Measurements from ENCODE around the gene RNGTT. TPM values are rescaled to one million over a fixed set of nuclear protein-coding genes. Genes with fewer than 3 reads are reported as not detected.

Gene RNGTT
- polyA plus RNA-seq, 1 donor (not counting 4 experiments of a cell fraction or from before 2014, with no cell fraction given) = 9.7 TPM

DNA sequence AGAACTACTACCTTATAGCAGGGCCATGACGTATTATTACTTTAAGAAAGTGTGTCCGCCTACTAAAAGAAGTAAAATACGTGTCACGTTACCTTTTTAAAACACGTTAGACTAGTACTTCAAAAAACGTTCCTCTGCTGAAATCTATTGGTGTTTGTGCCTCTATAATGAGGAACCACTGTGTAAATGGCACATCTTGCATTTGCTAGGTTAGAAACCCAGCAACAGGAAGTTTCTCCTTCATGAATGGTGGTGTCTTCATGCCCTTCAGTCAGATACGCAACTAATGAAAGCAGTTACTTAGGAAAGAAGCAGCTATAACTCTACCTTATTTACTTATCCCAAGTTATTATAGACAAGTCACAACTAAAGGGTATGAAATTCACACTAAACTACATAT lies 343.5 kb downstream of the RNGTT start:
- Histone ChIP-seq H3K27me3 (ENCODE audit: control insufficient read depth, extremely low read depth, insufficient read depth, low read length) (no peaks in the 10 kb centered on the region), H3K4me3 (ENCODE audit: control insufficient read depth in 2 of 3, extremely low read depth in 1 of 3, insufficient read depth in 2 of 3, low read depth in 1 of 3, low read length in 3 of 3) (no peak overlapping the region), H3K4me1 (ENCODE audit: control insufficient read depth, extremely low read depth, insufficient read depth, low read length) (no peaks in the 10 kb centered on the region), H3K9me3 (ENCODE audit: control insufficient read depth, low read depth, low read length) (no peaks in the 10 kb centered on the region), H3K79me2 (ENCODE audit: control insufficient read depth, insufficient read depth, low read length) (no peaks in the 10 kb centered on the region), H2AFZ (ENCODE audit: control insufficient read depth, low read length) (no peak overlapping the region), H3K36me3 (ENCODE audit: control insufficient read depth in 2 of 2, extremely low read depth in 1 of 2, insufficient read depth in 2 of 2, low read length in 2 of 2) (no peaks in the 10 kb centered on the region), H3K9ac (ENCODE audit: control insufficient read depth, extremely low read depth, insufficient read depth, low read length) (no peak overlapping the region), H3K4me2 (ENCODE audit: control insufficient read depth, extremely low read depth, insufficient read depth, low read depth, low read length) (no peak overlapping the region), H4K20me1 (ENCODE audit: control insufficient read depth, extremely low read depth, insufficient read depth, low read length) (no peaks in the 10 kb centered on the region), H3K27ac (ENCODE audit: control insufficient read depth, insufficient read depth, low read length) (no peak overlapping the region), H3K9me1 (ENCODE audit: control insufficient read depth, extremely low read depth, insufficient read depth, low read length) (no peaks in the 10 kb centered on the region)
- no peak for DNase-seq (ENCODE audit: low read depth, low spot score)
- dilution Hi-C loops (cut with MboI; ENCODE audit: extremely low pct_ligation_motif_present, low sequenced_read_pairs) = no loop called here
- TF ChIP-seq EZH2 (IDR thresholded peaks at IDR 0.05; ENCODE audit: low read length) (no peak), CTCF (optimal IDR thresholded peaks at IDR 0.05 in 1 of 3, IDR thresholded peaks at IDR 0.05 in 1 of 3, conservative IDR thresholded peaks at IDR 0.05 in 1 of 3; ENCODE audit: extremely low read depth in 1 of 3, insufficient read depth in 2 of 3, low read length in 3 of 3) (no peak)
- no peak for FAIRE-seq

- Histone ChIP-seq H3K4me3 (ENCODE audit: control insufficient read depth in 2 of 3, extremely low read depth in 1 of 3, insufficient read depth in 2 of 3, low read depth in 1 of 3, low read length in 3 of 3) (no peak overlapping the region), H3K27ac (ENCODE audit: control insufficient read depth, insufficient read depth, low read length) (no peak overlapping the region), H3K36me3 (ENCODE audit: control insufficient read depth in 2 of 2, extremely low read depth in 1 of 2, insufficient read depth in 2 of 2, low read length in 2 of 2) (peaks cover 0 to 1% of the 10 kb centered on the region in 2 experiments), H3K79me2 (ENCODE audit: control insufficient read depth, insufficient read depth, low read length) (no peaks in the 10 kb centered on the region), H3K4me1 (ENCODE audit: control insufficient read depth, extremely low read depth, insufficient read depth, low read length) (no peaks in the 10 kb centered on the region), H4K20me1 (ENCODE audit: control insufficient read depth, extremely low read depth, insufficient read depth, low read length) (no peaks in the 10 kb centered on the region), H2AFZ (ENCODE audit: control insufficient read depth, low read length) (no peak overlapping the region), H3K4me2 (ENCODE audit: control insufficient read depth, extremely low read depth, insufficient read depth, low read depth, low read length) (no peak overlapping the region), H3K27me3 (ENCODE audit: control insufficient read depth, extremely low read depth, insufficient read depth, low read length) (no peaks in the 10 kb centered on the region), H3K9me1 (ENCODE audit: control insufficient read depth, extremely low read depth, insufficient read depth, low read length) (no peaks in the 10 kb centered on the region), H3K9me3 (ENCODE audit: control insufficient read depth, low read depth, low read length) (no peaks in the 10 kb centered on the region), H3K9ac (ENCODE audit: control insufficient read depth, extremely low read depth, insufficient read depth, low read length) (no peak overlapping the region)
- dilution Hi-C loops (cut with MboI; ENCODE audit: extremely low pct_ligation_motif_present, low sequenced_read_pairs) = no loop called here
- FAIRE-seq (no peak), DNase-seq (ENCODE audit: low read depth, low spot score) (no peak)
- TF ChIP-seq EZH2 (IDR thresholded peaks at IDR 0.05; ENCODE audit: low read length) = no peak
Measured at GRCh38 chr6:88616380-88616779, 347.0 kb downstream of the RNGTT start.

- Histone ChIP-seq H3K36me3 (ENCODE audit: control insufficient read depth in 2 of 2, extremely low read depth in 1 of 2, insufficient read depth in 2 of 2, low read length in 2 of 2) (peaks cover 0 to 1% of the 10 kb centered on the region in 2 experiments), H4K20me1 (ENCODE audit: control insufficient read depth, extremely low read depth, insufficient read depth, low read length) (no peaks in the 10 kb centered on the region), H3K4me1 (ENCODE audit: control insufficient read depth, extremely low read depth, insufficient read depth, low read length) (no peaks in the 10 kb centered on the region), H3K9ac (ENCODE audit: control insufficient read depth, extremely low read depth, insufficient read depth, low read length) (no peak overlapping the region), H3K79me2 (ENCODE audit: control insufficient read depth, insufficient read depth, low read length) (no peaks in the 10 kb centered on the region), H2AFZ (ENCODE audit: control insufficient read depth, low read length) (no peak overlapping the region), H3K4me3 (ENCODE audit: control insufficient read depth in 2 of 3, extremely low read depth in 1 of 3, insufficient read depth in 2 of 3, low read depth in 1 of 3, low read length in 3 of 3) (no peak overlapping the region), H3K27ac (ENCODE audit: control insufficient read depth, insufficient read depth, low read length) (no peak overlapping the region), H3K27me3 (ENCODE audit: control insufficient read depth, extremely low read depth, insufficient read depth, low read length) (no peaks in the 10 kb centered on the region), H3K4me2 (ENCODE audit: control insufficient read depth, extremely low read depth, insufficient read depth, low read depth, low read length) (no peak overlapping the region), H3K9me3 (ENCODE audit: control insufficient read depth, low read depth, low read length) (no peaks in the 10 kb centered on the region), H3K9me1 (ENCODE audit: control insufficient read depth, extremely low read depth, insufficient read depth, low read length) (no peaks in the 10 kb centered on the region)
- FAIRE-seq = no peak
- TF ChIP-seq CTCF (optimal IDR thresholded peaks at IDR 0.05 in 1 of 3, IDR thresholded peaks at IDR 0.05 in 1 of 3, conservative IDR thresholded peaks at IDR 0.05 in 1 of 3; ENCODE audit: extremely low read depth in 1 of 3, insufficient read depth in 2 of 3, low read length in 3 of 3) (no peak), EZH2 (IDR thresholded peaks at IDR 0.05; ENCODE audit: low read length) (no peak)
- dilution Hi-C loops (cut with MboI; ENCODE audit: extremely low pct_ligation_motif_present, low sequenced_read_pairs) = no loop called here
- DNase-seq (ENCODE audit: low read depth, low spot score) = no peak
Measured at GRCh38 chr6:88614316-88614877, 349.0 kb downstream of the RNGTT start.
